ENCODE data around the gene ELMO1. TPM values are rescaled to one million over a fixed set of nuclear protein-coding genes. Genes with fewer than 3 reads are reported as not detected.

ELMO1 gene
- total and polyA plus RNA-seq, 2 experiments from 2014 or later, result 9.6 to 10.8 TPM

DNA sequence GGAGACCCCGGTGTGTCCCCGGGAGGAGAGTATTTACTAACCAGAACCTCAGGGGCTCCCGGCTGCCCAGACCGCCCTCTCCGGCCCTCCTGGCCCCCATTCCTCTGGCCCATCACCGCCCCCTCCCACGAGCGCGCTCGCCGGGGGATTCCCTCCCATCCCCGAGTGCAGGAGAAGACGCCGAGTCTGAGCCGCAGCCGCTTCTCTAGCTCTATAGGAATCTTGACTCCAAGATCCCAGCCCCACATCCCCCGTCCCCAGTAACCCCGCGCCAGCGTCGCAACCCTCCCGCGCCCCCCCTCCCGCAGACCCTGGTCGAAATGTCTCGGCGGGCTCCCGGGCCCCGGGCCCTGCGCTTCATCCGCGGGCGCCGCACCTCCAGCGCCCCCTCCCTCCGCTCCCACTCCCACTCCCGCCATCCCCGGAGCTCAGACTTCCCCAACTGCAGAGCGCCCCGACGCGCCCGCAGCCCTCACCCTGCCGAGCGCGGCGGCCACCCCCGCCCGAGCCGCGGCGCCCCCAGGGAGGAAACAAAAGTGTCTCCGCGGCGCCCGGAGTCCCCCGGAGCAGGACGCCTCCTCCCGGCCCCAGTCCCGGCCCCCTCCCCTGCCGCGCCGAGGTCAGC is 541 bp downstream of the ELMO1 start:
- peak overlapping the region; percentile 81 for H3K4me3 ChIP-seq
- no peak for TF ChIP-seq CTCF (IDR thresholded peaks at IDR 0.05; ENCODE audit: low read depth, low read length)
- H3K36me3 ChIP-seq, result no peaks in the 10 kb centered on the region
- no peaks in the 10 kb centered on the region for H3K27me3 ChIP-seq
- DNase-seq (ENCODE audit: low read depth in 1 of 2, low spot score in 1 of 2), result peak in 1 of 2 donors; percentile 55
- no peaks in the 10 kb centered on the region for H3K4me1 ChIP-seq (ENCODE audit: low read depth)
- H3K9me3 ChIP-seq (ENCODE audit: low read depth), result no peaks in the 10 kb centered on the region
- H3K27ac ChIP-seq, result peak overlapping the region; percentile 64

DNA sequence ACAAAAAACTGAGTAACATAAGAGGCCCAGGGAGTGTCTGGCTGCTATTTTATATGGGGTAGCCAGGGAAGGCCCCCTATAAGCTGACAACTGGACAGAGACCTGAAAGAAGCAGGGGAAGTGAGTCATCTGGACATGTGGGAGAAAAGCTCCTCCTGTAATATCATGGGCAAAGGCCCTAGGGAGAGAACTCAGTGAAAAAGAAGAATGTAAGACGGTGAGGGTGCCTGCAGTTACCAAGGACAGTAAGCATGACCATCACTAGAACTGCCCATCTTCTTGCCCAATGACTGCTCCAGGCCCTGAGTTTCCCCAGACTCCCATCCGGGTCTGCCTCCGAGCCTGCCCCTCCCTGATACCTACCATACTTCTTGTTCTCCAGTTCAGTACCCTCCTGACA is 2.3 kb downstream of the ELMO1 start:
- H3K4me1 ChIP-seq (ENCODE audit: low read depth), result peaks cover 4% of the 10 kb centered on the region
- H3K9me3 ChIP-seq (ENCODE audit: low read depth), result no peaks in the 10 kb centered on the region
- H3K27ac ChIP-seq, result no peak overlapping the region
- no peak overlapping the region for H3K4me3 ChIP-seq
- H3K36me3 ChIP-seq, result no peaks in the 10 kb centered on the region
- TF ChIP-seq CTCF (IDR thresholded peaks at IDR 0.05; ENCODE audit: low read depth, low read length), result no peak
- no peaks in the 10 kb centered on the region for H3K27me3 ChIP-seq
- peak in 1 of 2 donors; percentile 29 for DNase-seq (ENCODE audit: low read depth in 1 of 2, low spot score in 1 of 2)

- peak in 1 of 2 donors; percentile 3 for DNase-seq (ENCODE audit: low read depth in 1 of 2, low spot score in 1 of 2)
- Histone ChIP-seq H3K27ac (no peak overlapping the region), H3K36me3 (no peaks in the 10 kb centered on the region), H3K4me1 (ENCODE audit: low read depth) (peaks cover 10% of the 10 kb centered on the region), H3K4me3 (no peak overlapping the region), H3K9me3 (ENCODE audit: low read depth) (no peaks in the 10 kb centered on the region), H3K27me3 (no peaks in the 10 kb centered on the region)
- no peak for TF ChIP-seq CTCF (IDR thresholded peaks at IDR 0.05; ENCODE audit: low read depth, low read length)
Measured at GRCh38 chr7:37445790-37446189, 2.9 kb downstream of the ELMO1 start.

- H3K9me3 ChIP-seq (ENCODE audit: low read depth), result no peaks in the 10 kb centered on the region
- H3K27me3 ChIP-seq, result no peaks in the 10 kb centered on the region
- peak in 1 of 2 donors; percentile 28 for DNase-seq (ENCODE audit: low read depth in 1 of 2, low spot score in 1 of 2)
- peaks cover 11% of the 10 kb centered on the region for H3K4me1 ChIP-seq (ENCODE audit: low read depth)
- no peak for TF ChIP-seq CTCF (IDR thresholded peaks at IDR 0.05; ENCODE audit: low read depth, low read length)
- H3K27ac ChIP-seq, result no peak overlapping the region
- no peak overlapping the region for H3K4me3 ChIP-seq
- H3K36me3 ChIP-seq, result no peaks in the 10 kb centered on the region
Measured at GRCh38 chr7:37445064-37445723, 3.5 kb downstream of the ELMO1 start.

DNA sequence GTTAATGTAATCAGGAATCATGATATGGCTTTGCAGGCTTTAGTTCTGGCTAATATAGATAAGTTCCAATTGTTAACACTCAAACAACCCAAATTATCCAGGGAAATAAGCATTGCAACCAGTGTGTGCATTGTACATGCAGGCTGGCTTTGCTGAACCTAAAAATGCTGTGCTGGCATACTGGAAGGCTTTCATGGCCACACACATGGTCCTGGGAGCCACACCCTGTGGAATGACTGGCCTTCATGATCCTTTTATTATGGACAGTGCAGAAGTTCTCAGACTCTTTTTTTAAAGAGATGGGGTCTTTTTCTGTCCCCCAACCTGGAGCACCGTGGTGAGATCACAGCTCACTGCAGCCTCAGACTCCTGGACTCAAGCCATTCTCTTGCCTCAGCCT is 5.0 kb downstream of the ELMO1 start:
- DNase-seq (ENCODE audit: low read depth in 1 of 2, low spot score in 1 of 2), result no peak
- Histone ChIP-seq H3K9me3 (ENCODE audit: low read depth) (no peaks in the 10 kb centered on the region), H3K4me3 (no peak overlapping the region), H3K36me3 (no peaks in the 10 kb centered on the region), H3K27ac (no peak overlapping the region), H3K27me3 (no peaks in the 10 kb centered on the region), H3K4me1 (ENCODE audit: low read depth) (peaks cover 11% of the 10 kb centered on the region)
- TF ChIP-seq CTCF (IDR thresholded peaks at IDR 0.05; ENCODE audit: low read depth, low read length), result no peak
